PFSK-1 (cell line): ENCODE data around the gene FZD8.

Experiments
- FOXP2 ChIP-seq: optimal IDR thresholded peaks from 2 replicates; pipeline ENCODE3; 2011; ENCODE audit warnings: borderline replicate concordance, control low read depth, inconsistent platforms; ENCODE audit not compliant: insufficient read depth; ENCODE audit errors: extremely low read length, extremely low read depth
- POLR2AphosphoS5 ChIP-seq: IDR thresholded peaks from 2 replicates; pipeline ENCODE4 v1.6.1; 2012; ENCODE audit warnings: low read depth, mild to moderate bottlenecking, control low read depth, low read length, moderate library complexity
- REST ChIP-seq, 2 experiments: IDR thresholded peaks; 2 replicates each; pipeline versions ENCODE4 v1.6.1 to v1.8.0; 2011 to 2012; ENCODE audit warnings: low read depth in 2 of 2, low read length in 2 of 2, control low read depth in 1 of 2, inconsistent platforms in 1 of 2, mild to moderate bottlenecking in 1 of 2, moderate library complexity in 1 of 2; ENCODE audit not compliant: insufficient read depth in 1 of 2
- SIN3A ChIP-seq: IDR thresholded peaks from 2 replicates; pipeline ENCODE4 v1.6.1; 2012; ENCODE audit warnings: mild to moderate bottlenecking, low read length, moderate library complexity, borderline replicate concordance; ENCODE audit not compliant: insufficient read depth
- TAF1 ChIP-seq: IDR thresholded peaks from 2 replicates; pipeline ENCODE4 v1.6.1; 2012; ENCODE audit warnings: low read length, control low read depth, borderline replicate concordance; ENCODE audit not compliant: insufficient read depth

Gene FZD8

GRCh38 chr10:35614312-35614711 lies 27.8 kb downstream of the FZD8 start:
- no peak for TF ChIP-seq REST (IDR thresholded peaks at IDR 0.05; ENCODE audit: insufficient read depth in 1 of 2, low read depth in 2 of 2, low read length in 2 of 2)
- TF ChIP-seq TAF1 = no peak
- no peak for TF ChIP-seq POLR2AphosphoS5
- no peak for TF ChIP-seq SIN3A
- TF ChIP-seq FOXP2 = no peak

DNA sequence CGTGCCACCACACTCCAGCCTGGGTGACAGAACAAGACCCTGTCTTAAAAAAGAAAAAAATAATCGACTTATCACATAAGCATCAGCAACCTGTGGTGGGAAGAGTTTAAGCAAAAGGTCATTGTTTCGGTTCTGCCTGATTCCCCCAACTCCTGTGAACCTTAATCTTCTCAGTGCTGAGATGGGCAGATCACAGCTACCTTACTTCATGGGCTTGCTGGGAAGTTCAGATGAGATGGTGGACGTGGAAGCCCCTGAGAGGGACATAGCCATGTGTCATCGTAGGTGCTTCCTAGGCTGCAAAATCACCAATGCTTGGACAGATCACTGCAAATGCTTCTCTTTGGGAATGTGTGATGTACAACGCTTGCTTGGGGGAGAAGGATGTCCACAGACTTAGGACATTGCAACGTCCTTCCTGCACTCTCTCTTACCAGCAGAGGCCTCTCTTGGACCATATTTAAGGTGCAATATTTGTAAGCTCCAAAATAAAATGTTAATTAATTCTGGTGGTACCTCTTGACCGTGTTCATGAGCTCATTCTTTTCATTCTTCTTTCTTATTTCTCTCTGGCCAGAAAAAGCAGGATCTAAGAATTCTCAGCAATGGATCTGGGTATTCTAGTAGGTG lies 28.4 kb downstream of the FZD8 start:
- no peak for TF ChIP-seq SIN3A
- no peak for TF ChIP-seq FOXP2
- TF ChIP-seq TAF1 = no peak
- TF ChIP-seq REST (IDR thresholded peaks at IDR 0.05; ENCODE audit: insufficient read depth in 1 of 2, low read depth in 2 of 2, low read length in 2 of 2) = no peak
- no peak for TF ChIP-seq POLR2AphosphoS5

- TF ChIP-seq FOXP2 (no peak), SIN3A (no peak), REST (IDR thresholded peaks at IDR 0.05; ENCODE audit: insufficient read depth in 1 of 2, low read depth in 2 of 2, low read length in 2 of 2) (no peak), TAF1 (no peak), POLR2AphosphoS5 (no peak)
Measured at GRCh38 chr10:35613107-35613440, 29.0 kb downstream of the FZD8 start.

DNA sequence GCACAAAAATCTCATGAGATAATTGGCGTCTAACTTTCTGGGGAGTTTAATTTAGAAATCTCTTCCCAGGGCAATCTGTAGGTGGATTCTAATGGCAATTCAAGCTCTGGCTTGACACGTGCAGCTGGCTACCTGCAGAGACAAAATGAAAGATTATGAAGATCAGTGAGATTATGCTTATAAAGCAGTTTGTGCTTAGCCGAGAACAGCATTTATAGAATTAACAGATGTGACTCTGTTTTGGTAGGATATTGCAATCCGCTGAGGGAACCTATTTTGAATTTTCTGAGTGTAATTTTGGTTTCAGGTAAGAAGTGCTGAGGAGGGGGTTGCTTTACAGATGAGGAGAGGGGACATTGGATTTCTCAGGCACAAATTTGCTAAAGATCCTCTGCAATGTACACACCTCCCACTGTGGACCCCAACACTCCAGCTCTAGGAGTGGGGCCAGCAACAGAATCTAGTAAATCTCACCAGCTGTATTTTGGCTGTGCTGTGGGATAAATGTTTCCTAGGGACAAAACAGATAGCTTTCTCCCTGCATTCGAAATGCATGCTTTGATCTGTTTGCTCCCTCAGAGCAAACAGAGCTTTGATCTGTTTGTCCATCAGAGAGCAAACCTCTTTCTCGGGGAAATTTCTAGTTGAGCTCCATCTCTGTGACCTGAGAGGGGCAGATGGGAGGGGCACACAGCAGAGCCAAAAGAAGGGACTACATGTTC lies 29.6 kb downstream of the FZD8 start:
- TF ChIP-seq REST (IDR thresholded peaks at IDR 0.05; ENCODE audit: insufficient read depth in 1 of 2, low read depth in 2 of 2, low read length in 2 of 2) (no peak), POLR2AphosphoS5 (no peak), SIN3A (no peak), TAF1 (no peak), FOXP2 (no peak)
